ENCODE results near the gene TTPAL. TPM values are rescaled to one million over a fixed set of nuclear protein-coding genes. Genes with fewer than 3 reads are reported as not detected.

TTPAL gene
- total and polyA plus RNA-seq, 8 donors, result 2.1 to 18.3 (median 4.8) TPM

GRCh38 chr20:44429419-44430269, 46.0 kb upstream of the TTPAL start:
- Histone ChIP-seq H3K4me3 (no peak overlapping the region), H3K27ac (no peak overlapping the region), H3K36me3 (peaks cover 0 to 35% (median 19%) of the 10 kb centered on the region in 4 donors), H3K9me3 (no peaks in the 10 kb centered on the region), H3K27me3 (peaks cover 0 to 31% (median 0%) of the 10 kb centered on the region in 3 donors), H3K4me1 (no peaks in the 10 kb centered on the region)
- no peak for DNase-seq
- TF ChIP-seq CTCF (IDR thresholded peaks at IDR 0.05), result no peak
- TF ChIP-seq POLR2A (IDR thresholded peaks at IDR 0.05), result no peak
- TF ChIP-seq EP300 (IDR thresholded peaks at IDR 0.05), result no peak
- TF ChIP-seq POLR2AphosphoS5 (IDR thresholded peaks at IDR 0.05), result no peak
- WGBS, 5 donors, result 83 to 89% (median 88%) methylated on average over 12 to 17 of the region's 17 CpGs
- intact Hi-C loops (cut with DNase I; ENCODE audit: low total_unique reads), result no loop called here

GRCh38 chr20:44430270-44431065, 45.2 kb upstream of the TTPAL start:
- Histone ChIP-seq H3K27me3 (peaks cover 0 to 31% (median 0%) of the 10 kb centered on the region in 3 donors), H3K27ac (no peak overlapping the region), H3K9me3 (no peaks in the 10 kb centered on the region), H3K36me3 (peaks cover 0 to 28% (median 14%) of the 10 kb centered on the region in 4 donors), H3K4me3 (no peak overlapping the region), H3K4me1 (no peaks in the 10 kb centered on the region)
- intact Hi-C loops (cut with DNase I; ENCODE audit: low total_unique reads), result no loop called here
- 80 to 91% (median 82%) methylated on average over 7 of the region's 7 CpGs for WGBS, 5 donors
- no peak for TF ChIP-seq POLR2AphosphoS5 (IDR thresholded peaks at IDR 0.05)
- no peak for DNase-seq

GRCh38 chr20:44431118-44431501, 44.6 kb upstream of the TTPAL start:
- TF ChIP-seq EP300 (IDR thresholded peaks at IDR 0.05) (no peak), POLR2AphosphoS5 (IDR thresholded peaks at IDR 0.05) (no peak), CTCF (IDR thresholded peaks at IDR 0.05) (no peak)
- 43 to 66% (median 56%) methylated on average over 4 of the region's 4 CpGs for WGBS, 5 donors
- Histone ChIP-seq H3K36me3 (peaks cover 0 to 26% (median 12%) of the 10 kb centered on the region in 4 donors), H3K27ac (no peak overlapping the region), H3K4me3 (no peak overlapping the region), H3K4me1 (no peaks in the 10 kb centered on the region), H3K27me3 (peaks cover 0 to 31% (median 0%) of the 10 kb centered on the region in 3 donors), H3K9me3 (no peaks in the 10 kb centered on the region)
- no peak for DNase-seq
- intact Hi-C loops (cut with DNase I; ENCODE audit: low total_unique reads), result no loop called here

GRCh38 chr20:44431502-44432234, 44.0 kb upstream of the TTPAL start:
- Histone ChIP-seq H3K9me3 (no peaks in the 10 kb centered on the region), H3K36me3 (peaks cover 0 to 23% (median 11%) of the 10 kb centered on the region in 4 donors), H3K4me1 (no peaks in the 10 kb centered on the region), H3K27ac (no peak overlapping the region), H3K4me3 (no peak overlapping the region), H3K27me3 (peaks cover 0 to 31% (median 0%) of the 10 kb centered on the region in 3 donors)
- no peak for DNase-seq
- intact Hi-C loops (cut with DNase I; ENCODE audit: low total_unique reads), result no loop called here
- TF ChIP-seq CTCF (IDR thresholded peaks at IDR 0.05), result no peak
- no peak for TF ChIP-seq POLR2A (IDR thresholded peaks at IDR 0.05)
- TF ChIP-seq EP300 (IDR thresholded peaks at IDR 0.05), result no peak
- TF ChIP-seq POLR2AphosphoS5 (IDR thresholded peaks at IDR 0.05), result no peak
- WGBS, 5 donors, result 51 to 58% (median 56%) methylated on average over 8 to 11 of the region's 11 CpGs
